HepG2 (cell line): ENCODE measurements around the gene HEXIM1. TPM values are rescaled to one million over a fixed set of nuclear protein-coding genes. Genes with fewer than 3 reads are reported as not detected.

Source experiments
- ATAC-seq: fragments of 200-7000 bp; cut with Tn5 transposase; 3 replicates; pipeline ENCODE4 v1.9.1; 2020; ENCODE audit warnings: mild to moderate bottlenecking, moderate library complexity
- BruUV-seq: library from RNA; stranded (reverse); fragments of 400-500 nt; replicated peaks from 2 replicates; lab custom pipeline; 2021; lab: Mats Ljungman, UMichigan
- CTCF ChIA-PET: fragments of 300-600 bp; formaldehyde crosslinking; extraction: SDS; loops from one replicate; lab custom pipeline; 2021; ENCODE audit warnings: low total read pairs, inconsistent platforms, low intra/inter-chr PET ratio; lab: Yijun Ruan, JAX
- POLR2A ChIA-PET: fragments of 350-600 bp; sonication (Branson Sonifier 250); formaldehyde crosslinking; loops from one replicate; lab custom pipeline; 2020; ENCODE audit warnings: antibody characterized with exemption, inconsistent platforms; lab: Yijun Ruan, JAX
- DNase-seq: peaks from one replicate; pipeline ENCODE4 v3.0.0-alpha.2; 2015; ENCODE audit warnings: low spot score
- FAIRE-seq: peaks from 3 replicates; lab custom pipeline; 2011; peaks lifted over from hg19 to GRCh38; lab: Jason Lieb, UNC
- H2AFZ ChIP-seq: one replicate; pipeline ENCODE4 v1.6.1; 2011; ENCODE audit warnings: low read length, inconsistent platforms
- H3K27ac ChIP-seq: fragments of 300-600 bp; 3 replicates; pipeline ENCODE4 v1.8.0; 2011; ENCODE audit warnings: mixed run types, mild to moderate bottlenecking, mixed read lengths, low read length, inconsistent platforms; ENCODE audit not compliant: insufficient read depth; ENCODE audit errors: extremely low read length
- H3K27me3 ChIP-seq, 2 experiments: fragments of 200-600 bp in 1 of 2; 2 replicates in 1 of 2; 3 replicates in 1 of 2; pipeline versions ENCODE4 v1.6.0 to v1.8.0; 2011; ENCODE audit warnings: low read length in 2 of 2, mild to moderate bottlenecking in 2 of 2, moderate library complexity in 2 of 2, inconsistent platforms in 1 of 2; ENCODE audit not compliant: insufficient read depth in 2 of 2, control insufficient read depth in 1 of 2
- H3K36me3 ChIP-seq, 2 experiments: fragments of 200-600 bp in 1 of 2; replicated peaks in 1 of 2; 2 replicates in 1 of 2; 3 replicates in 1 of 2; pipeline versions ENCODE4 v1.5.1 to v1.8.0; 2011; ENCODE audit warnings: low read length in 2 of 2, inconsistent platforms in 1 of 2; ENCODE audit not compliant: insufficient read depth in 2 of 2, control insufficient read depth in 1 of 2
- H3K4me1 ChIP-seq: 2 replicates; pipeline ENCODE4 v1.5.1; 2012; ENCODE audit warnings: low read length, inconsistent platforms; ENCODE audit not compliant: insufficient read depth
- H3K4me2 ChIP-seq: 2 replicates; pipeline ENCODE4 v1.6.0; 2011; ENCODE audit warnings: low read depth, low read length, inconsistent platforms
- H3K4me3 ChIP-seq, 3 experiments: fragments of 200-600 bp in 1 of 3; sonication (generic), shearing (Covaris generic) in 1 of 3; replicated peaks in 1 of 3; 2 replicates each; pipeline ENCODE4 v1.5.1; 2011 to 2016; ENCODE audit warnings: low read length in 3 of 3, inconsistent platforms in 2 of 3, low read depth in 2 of 3, mild to moderate bottlenecking in 2 of 3, control low read depth in 1 of 3, mixed read lengths in 1 of 3; ENCODE audit not compliant: insufficient read depth in 1 of 3
- H3K79me2 ChIP-seq: one replicate; pipeline ENCODE4 v1.6.1; 2011; ENCODE audit warnings: low read length, inconsistent platforms; ENCODE audit not compliant: insufficient read depth
- H3K9ac ChIP-seq: 2 replicates; pipeline ENCODE4 v1.6.0; 2011; ENCODE audit warnings: mild to moderate bottlenecking, low read depth, low read length, inconsistent platforms; ENCODE audit not compliant: insufficient read depth
- H3K9me3 ChIP-seq: 2 replicates; pipeline ENCODE4 v1.5.1; 2012; ENCODE audit warnings: mild to moderate bottlenecking, low read length
- H4K20me1 ChIP-seq: 2 replicates; pipeline ENCODE4 v1.6.0; 2011; ENCODE audit warnings: inconsistent platforms, mild to moderate bottlenecking, low read length, moderate library complexity; ENCODE audit not compliant: insufficient read depth
- AGO2 ChIP-seq: fragments of 200-400 bp; formaldehyde crosslinking; optimal IDR thresholded peaks from 2 replicates; pipeline ENCODE3; 2017; ENCODE audit warnings: mild to moderate bottlenecking, low read depth, low read length, moderate library complexity
- CCDC6 ChIP-seq: sonication (generic); formaldehyde crosslinking; IDR thresholded peaks from 2 replicates; pipeline ENCODE4 v1.8.1; 2022; ENCODE audit warnings: mild to moderate bottlenecking, missing genetic modification reagents, moderate library complexity
- HNRNPK ChIP-seq: fragments of 200-400 bp; formaldehyde crosslinking; IDR thresholded peaks from 2 replicates; pipeline ENCODE4 v1.6.1; 2018; ENCODE audit warnings: low read length, low read depth, moderate library complexity, mild to moderate bottlenecking; ENCODE audit not compliant: poor library complexity, severe bottlenecking
- IKZF1 ChIP-seq: fragments of 450-650 bp; IDR thresholded peaks from 2 replicates; pipeline ENCODE4 v1.7.1; 2016
- JDP2 ChIP-seq: sonication (generic); formaldehyde crosslinking; IDR thresholded peaks from 2 replicates; pipeline ENCODE4 v1.8.1; 2022; ENCODE audit warnings: missing genetic modification reagents, borderline replicate concordance
- PCBP1 ChIP-seq: fragments of 200-400 bp; formaldehyde crosslinking; IDR thresholded peaks from 2 replicates; pipeline ENCODE4 v1.6.1; 2017; ENCODE audit warnings: mild to moderate bottlenecking, low read depth, low read length, borderline replicate concordance
- ZNF138 ChIP-seq: sonication (generic); formaldehyde crosslinking; IDR thresholded peaks from 2 replicates; pipeline ENCODE4 v1.5.0; 2020; ENCODE audit warnings: mild to moderate bottlenecking, low read depth, missing genetic modification reagents
- ZNF251 ChIP-seq: sonication (generic); formaldehyde crosslinking; IDR thresholded peaks from 2 replicates; pipeline ENCODE4 v1.9.0; 2021; ENCODE audit warnings: mild to moderate bottlenecking, missing genetic modification reagents
- ZNF569 ChIP-seq: sonication (generic); formaldehyde crosslinking; IDR thresholded peaks from 2 replicates; pipeline ENCODE4 v1.5.0; 2020; ENCODE audit warnings: mild to moderate bottlenecking, missing genetic modification reagents, moderate library complexity, borderline replicate concordance
- WGBS: methylation state at CpG from one replicate; pipeline ENCODE4 v1.1.6; 2017; ENCODE audit warnings: low lambda C conversion rate; 5-methylcytosine and 5-hydroxymethylcytosine counted together
- in situ Hi-C: cut with HindIII; loops from 2 replicates; pipeline ENCODE4 v1.10.0; 2017; ENCODE audit warnings: low pct_unique_long_range_greater_than_20kb; ENCODE audit not compliant: extremely low pct_ligation_motif_present
- intact Hi-C: fragments of 100-400 bp; cut with micrococcal nuclease; formaldehyde crosslinking; loops from one replicate; pipeline ENCODE4 v1.10.0; 2022; ENCODE audit not compliant: unreplicated experiment
- polyA plus RNA-seq, 8 experiments: library from polyadenylated mRNA; depleted of rRNA in 3 of 8; stranded (reverse) in 7 of 8; unstranded in 1 of 8; fragments of >200 nt; fragmentation: Illumina TruSeq in 4 of 8; extraction: Trizol in 4 of 8; gene quantifications; 2 replicates each; pipeline versions ENCODE4 v1.2.1 to v1.2.3, GENCODE V29; 2011 to 2016; ENCODE audit warnings: low read depth in 4 of 8, missing spikeins in 1 of 8, mixed read lengths in 1 of 8; ENCODE audit not compliant: insufficient read depth in 1 of 8
- total RNA-seq, 5 experiments: library from RNA; depleted of rRNA; stranded (reverse); fragments of >200 nt; fragmentation: Illumina TruSeq; extraction: Trizol; gene quantifications; 2 replicates each; pipeline ENCODE4 v1.2.3, GENCODE V29; 2016; ENCODE audit warnings: low read depth in 1 of 5
- TF ChIP-seq, protein P1 (sequence below): sonication (generic); formaldehyde crosslinking; IDR thresholded peaks from 2 replicates; pipeline ENCODE4 v1.4.0; 2020; ENCODE audit warnings: mild to moderate bottlenecking, missing genetic modification reagents
- TF ChIP-seq, protein P2 (sequence below): sonication (generic); formaldehyde crosslinking; IDR thresholded peaks from 2 replicates; pipeline ENCODE4 v1.4.0; 2020; ENCODE audit warnings: missing genetic modification reagents
- TF ChIP-seq, protein P3 (sequence below): sonication (generic); formaldehyde crosslinking; IDR thresholded peaks from 2 replicates; pipeline ENCODE4 v1.4.0; 2020; ENCODE audit warnings: missing genetic modification reagents

Gene HEXIM1
- total and polyA plus RNA-seq, 2 of the 13 experiments (the other 11 are each of a cell fraction or from before 2014, with no cell fraction given) = 10.5 to 16.6 TPM

DNA sequence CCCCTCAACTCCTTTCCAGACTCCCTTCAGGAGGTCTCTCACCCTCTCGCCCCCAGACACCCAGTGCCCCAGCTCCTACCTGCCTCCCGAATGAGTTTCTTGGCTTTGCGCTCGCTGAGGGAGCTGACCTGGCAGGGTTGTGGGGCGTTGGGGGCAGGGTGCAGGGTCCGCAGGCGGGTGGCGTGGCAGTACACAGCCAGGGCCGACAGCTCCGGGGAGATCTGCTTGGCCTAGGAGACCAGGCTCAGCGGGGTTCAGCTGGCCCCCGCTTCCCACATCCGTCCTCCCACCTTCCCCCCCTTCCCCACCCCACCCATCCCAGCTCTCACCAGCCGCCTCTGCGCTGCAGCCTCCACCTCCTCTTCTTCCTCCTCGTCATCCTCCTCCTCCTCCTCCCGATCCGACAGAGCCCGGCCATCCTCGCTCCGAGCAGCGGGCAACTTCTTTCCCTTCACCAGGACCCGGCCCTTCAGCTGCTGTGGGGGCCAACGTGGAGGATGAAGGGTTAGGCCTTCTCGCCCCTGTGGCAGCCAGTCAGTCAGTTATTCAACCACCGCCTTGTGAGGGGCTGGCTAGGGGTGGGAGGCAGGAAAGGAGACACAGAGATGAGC, 33.2 kb upstream of the HEXIM1 start:
- intact Hi-C loops = no loop called here

DNA sequence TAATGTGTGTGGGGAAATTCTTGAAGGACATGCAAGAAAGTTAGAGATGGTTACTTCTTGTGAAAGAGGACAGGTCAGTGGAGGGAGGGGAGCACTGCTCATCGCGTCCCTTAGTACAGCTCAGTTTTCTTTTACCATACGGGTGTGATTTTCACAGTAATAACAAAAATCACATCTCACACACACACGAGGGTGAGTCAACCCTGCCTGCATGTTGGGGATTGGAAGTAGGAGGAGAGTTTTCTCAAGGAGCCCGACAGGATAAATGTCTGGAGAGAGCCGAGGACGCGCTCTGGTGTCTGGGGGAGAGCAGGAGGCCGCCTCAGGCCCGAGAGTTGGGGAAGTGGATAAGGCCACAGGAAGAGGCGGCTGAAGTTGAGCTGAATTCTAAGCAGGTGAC, 32.4 kb upstream of the HEXIM1 start:
- Histone ChIP-seq H3K36me3 (peaks cover 0 to 5% of the 10 kb centered on the region in 2 experiments; a peak in 1 of 5 replicates), H3K9me3 (no peaks in the 10 kb centered on the region), H3K27ac (no peak overlapping the region), H3K27me3 (no peaks in the 10 kb centered on the region), H3K4me2 (no peak overlapping the region), H3K4me3 (no peak overlapping the region), H3K4me1 (peaks cover 40% of the 10 kb centered on the region), H3K79me2 (no peaks in the 10 kb centered on the region), H2AFZ (no peak overlapping the region), H4K20me1 (no peaks in the 10 kb centered on the region), H3K9ac (no peak overlapping the region)
- CTCF ChIA-PET = interaction anchor here (0.9 kb wide), 1 partner anchor 20 kb away, joined by 3 read pairs; the partner anchor contains the start of gene ACBD4
- no peak for FAIRE-seq
- BruUV-seq = no TSS peak
- no peak for ATAC-seq
- POLR2A ChIA-PET = interaction anchor here (1.2 kb wide), 1 partner anchor 20 kb away, joined by 3 read pairs; the partner anchor contains the start of gene ACBD4
- no peak for DNase-seq
- intact Hi-C loops (no loop called here), in situ Hi-C loops (no loop called here)
- WGBS = 88% methylated on average over 11 of the region's 11 CpGs
- TF ChIP-seq CCDC6 (CRISPR knock-in tag) (no peak), ZNF569 (CRISPR knock-in tag) (no peak), JDP2 (CRISPR knock-in tag) (no peak), ZNF138 (CRISPR knock-in tag) (no peak)
- TF ChIP-seq, protein P1, sequence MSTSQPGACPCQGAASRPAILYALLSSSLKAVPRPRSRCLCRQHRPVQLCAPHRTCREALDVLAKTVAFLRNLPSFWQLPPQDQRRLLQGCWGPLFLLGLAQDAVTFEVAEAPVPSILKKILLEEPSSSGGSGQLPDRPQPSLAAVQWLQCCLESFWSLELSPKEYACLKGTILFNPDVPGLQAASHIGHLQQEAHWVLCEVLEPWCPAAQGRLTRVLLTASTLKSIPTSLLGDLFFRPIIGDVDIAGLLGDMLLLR (CRISPR knock-in tag) = no peak
- TF ChIP-seq, protein P2, sequence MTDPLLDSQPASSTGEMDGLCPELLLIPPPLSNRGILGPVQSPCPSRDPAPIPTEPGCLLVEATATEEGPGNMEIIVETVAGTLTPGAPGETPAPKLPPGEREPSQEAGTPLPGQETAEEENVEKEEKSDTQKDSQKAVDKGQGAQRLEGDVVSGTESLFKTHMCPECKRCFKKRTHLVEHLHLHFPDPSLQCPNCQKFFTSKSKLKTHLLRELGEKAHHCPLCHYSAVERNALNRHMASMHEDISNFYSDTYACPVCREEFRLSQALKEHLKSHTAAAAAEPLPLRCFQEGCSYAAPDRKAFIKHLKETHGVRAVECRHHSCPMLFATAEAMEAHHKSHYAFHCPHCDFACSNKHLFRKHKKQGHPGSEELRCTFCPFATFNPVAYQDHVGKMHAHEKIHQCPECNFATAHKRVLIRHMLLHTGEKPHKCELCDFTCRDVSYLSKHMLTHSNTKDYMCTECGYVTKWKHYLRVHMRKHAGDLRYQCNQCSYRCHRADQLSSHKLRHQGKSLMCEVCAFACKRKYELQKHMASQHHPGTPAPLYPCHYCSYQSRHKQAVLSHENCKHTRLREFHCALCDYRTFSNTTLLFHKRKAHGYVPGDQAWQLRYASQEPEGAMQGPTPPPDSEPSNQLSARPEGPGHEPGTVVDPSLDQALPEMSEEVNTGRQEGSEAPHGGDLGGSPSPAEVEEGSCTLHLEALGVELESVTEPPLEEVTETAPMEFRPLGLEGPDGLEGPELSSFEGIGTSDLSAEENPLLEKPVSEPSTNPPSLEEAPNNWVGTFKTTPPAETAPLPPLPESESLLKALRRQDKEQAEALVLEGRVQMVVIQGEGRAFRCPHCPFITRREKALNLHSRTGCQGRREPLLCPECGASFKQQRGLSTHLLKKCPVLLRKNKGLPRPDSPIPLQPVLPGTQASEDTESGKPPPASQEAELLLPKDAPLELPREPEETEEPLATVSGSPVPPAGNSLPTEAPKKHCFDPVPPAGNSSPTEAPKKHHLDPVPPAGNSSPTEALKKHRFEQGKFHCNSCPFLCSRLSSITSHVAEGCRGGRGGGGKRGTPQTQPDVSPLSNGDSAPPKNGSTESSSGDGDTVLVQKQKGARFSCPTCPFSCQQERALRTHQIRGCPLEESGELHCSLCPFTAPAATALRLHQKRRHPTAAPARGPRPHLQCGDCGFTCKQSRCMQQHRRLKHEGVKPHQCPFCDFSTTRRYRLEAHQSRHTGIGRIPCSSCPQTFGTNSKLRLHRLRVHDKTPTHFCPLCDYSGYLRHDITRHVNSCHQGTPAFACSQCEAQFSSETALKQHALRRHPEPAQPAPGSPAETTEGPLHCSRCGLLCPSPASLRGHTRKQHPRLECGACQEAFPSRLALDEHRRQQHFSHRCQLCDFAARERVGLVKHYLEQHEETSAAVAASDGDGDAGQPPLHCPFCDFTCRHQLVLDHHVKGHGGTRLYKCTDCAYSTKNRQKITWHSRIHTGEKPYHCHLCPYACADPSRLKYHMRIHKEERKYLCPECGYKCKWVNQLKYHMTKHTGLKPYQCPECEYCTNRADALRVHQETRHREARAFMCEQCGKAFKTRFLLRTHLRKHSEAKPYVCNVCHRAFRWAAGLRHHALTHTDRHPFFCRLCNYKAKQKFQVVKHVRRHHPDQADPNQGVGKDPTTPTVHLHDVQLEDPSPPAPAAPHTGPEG (CRISPR knock-in tag) = no peak

More for the DNA sequence above, 33.2 kb upstream of the HEXIM1 start:
- H3K4me1 ChIP-seq = peaks cover 47% of the 10 kb centered on the region
- no peak overlapping the region for H2AFZ ChIP-seq
- H3K4me3 ChIP-seq = no peak overlapping the region
- TF ChIP-seq PCBP1 (0 out of 2 replicates have a peak, but pooled peaks have one; percentile 66), IKZF1 (no peak), HNRNPK (peak; percentile 63), AGO2 (peak; percentile 19), ZNF251 (no peak)
- TF ChIP-seq, protein P3, sequence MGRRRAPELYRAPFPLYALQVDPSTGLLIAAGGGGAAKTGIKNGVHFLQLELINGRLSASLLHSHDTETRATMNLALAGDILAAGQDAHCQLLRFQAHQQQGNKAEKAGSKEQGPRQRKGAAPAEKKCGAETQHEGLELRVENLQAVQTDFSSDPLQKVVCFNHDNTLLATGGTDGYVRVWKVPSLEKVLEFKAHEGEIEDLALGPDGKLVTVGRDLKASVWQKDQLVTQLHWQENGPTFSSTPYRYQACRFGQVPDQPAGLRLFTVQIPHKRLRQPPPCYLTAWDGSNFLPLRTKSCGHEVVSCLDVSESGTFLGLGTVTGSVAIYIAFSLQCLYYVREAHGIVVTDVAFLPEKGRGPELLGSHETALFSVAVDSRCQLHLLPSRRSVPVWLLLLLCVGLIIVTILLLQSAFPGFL (CRISPR knock-in tag) = no peak
- H3K9ac ChIP-seq = no peak overlapping the region
- H3K9me3 ChIP-seq = no peaks in the 10 kb centered on the region
- BruUV-seq = no TSS peak
- ChIA-PET POLR2A (interaction anchor here (0.7 to 1.3 kb wide), 3 partner anchors 9 to 14 kb away, joined by 3 to 4 read pairs (median 3); no protein-coding TSS in a partner anchor), CTCF (no interaction called here)
- no peak for DNase-seq
- no peaks in the 10 kb centered on the region for H3K27me3 ChIP-seq
- peaks cover 0 to 4% of the 10 kb centered on the region in 2 experiments; a peak in 1 of 5 replicates for H3K36me3 ChIP-seq
- in situ Hi-C loops = no loop called here
- no peak for FAIRE-seq
- H3K4me2 ChIP-seq = no peak overlapping the region
- H3K27ac ChIP-seq = no peak overlapping the region
- 90% methylated on average over 24 of the region's 26 CpGs for WGBS
- no peak for ATAC-seq
- no peaks in the 10 kb centered on the region for H4K20me1 ChIP-seq
- H3K79me2 ChIP-seq = no peaks in the 10 kb centered on the region
